ENCODE measurements around the gene TSHZ2.
"Not testable (repeated sequence)": the region's sequence is repeated elsewhere in the genome, so short reads cannot be mapped to it uniquely, and the experiment has no call there.

Gene TSHZ2

DNA sequence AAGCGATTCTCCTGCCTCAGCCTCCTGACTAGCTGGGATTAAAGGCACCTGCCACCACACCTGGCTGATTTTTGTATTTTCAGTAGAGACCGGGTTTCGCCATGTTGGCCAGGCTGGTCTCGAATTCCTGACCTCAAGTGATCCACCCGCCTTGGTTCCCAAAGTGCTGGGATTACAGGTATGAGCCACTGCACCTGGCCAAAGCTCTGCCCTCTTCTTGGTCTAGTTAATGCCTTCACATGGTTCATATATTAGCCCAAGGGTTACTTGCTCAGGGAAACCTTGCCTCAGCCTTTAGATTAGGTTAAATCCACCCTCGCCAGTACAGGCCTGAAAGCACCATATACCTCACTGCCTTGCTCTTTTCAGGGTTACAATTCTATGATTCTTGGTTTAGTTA, 26.1 kb downstream of the TSHZ2 start:
- DNase-seq = no peak

DNA sequence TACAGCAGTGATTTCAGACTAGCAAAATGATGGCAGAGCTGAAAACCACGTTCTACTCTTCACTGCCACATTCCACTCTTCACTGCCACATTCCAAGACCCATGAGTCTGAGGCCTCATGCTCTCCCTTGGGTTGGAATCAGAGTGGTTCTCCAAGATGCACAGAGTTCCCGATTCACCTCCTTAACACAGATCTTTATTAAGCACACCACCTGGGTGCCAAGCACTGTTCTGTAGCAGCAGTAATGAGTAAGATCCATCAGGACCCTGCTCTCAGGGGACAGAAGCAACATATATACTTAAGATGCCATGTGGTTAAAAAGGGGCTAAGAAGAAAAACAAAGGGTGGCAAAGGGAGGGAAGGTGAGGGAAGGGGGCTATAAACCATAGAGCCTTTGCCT, 26.9 kb downstream of the TSHZ2 start:
- DNase-seq = no peak

DNA sequence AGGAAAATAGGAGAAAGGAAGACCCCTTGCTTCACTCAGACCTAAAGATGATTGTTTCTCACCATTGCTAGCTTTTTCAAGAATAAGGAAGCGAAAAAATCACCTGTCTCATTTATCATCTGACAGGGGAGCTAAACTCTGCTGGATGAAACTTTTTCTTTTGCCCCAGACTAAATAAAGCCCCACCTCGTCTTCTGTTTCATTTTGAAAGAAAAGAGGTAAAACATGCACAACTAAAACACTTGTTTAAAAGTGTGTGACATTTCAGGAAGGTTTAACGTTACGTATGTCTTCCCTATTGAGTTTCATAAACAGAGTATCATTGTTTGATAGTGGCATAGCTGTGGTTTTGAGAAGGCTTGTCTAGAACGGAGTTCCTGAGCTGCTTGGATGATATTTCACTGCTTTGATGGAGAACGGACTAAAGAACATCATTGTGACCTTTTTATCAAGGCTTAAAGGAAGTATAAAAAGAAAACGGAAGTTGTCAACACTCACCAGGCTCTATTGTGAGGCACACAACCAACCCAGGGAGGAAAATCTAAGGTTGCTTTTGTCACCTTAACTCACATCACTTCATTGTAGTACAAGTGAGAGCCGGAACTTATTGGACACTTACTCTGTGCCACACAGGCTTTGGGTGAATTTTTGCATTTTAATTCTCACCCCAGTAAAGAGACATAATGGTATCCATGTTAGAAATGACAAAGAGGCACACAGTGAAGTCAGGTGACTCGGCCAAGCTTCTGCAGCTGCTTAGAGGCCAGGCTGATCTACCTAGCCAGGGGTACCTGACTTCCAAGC, 29.5 kb downstream of the TSHZ2 start:
- no peak for DNase-seq

DNA sequence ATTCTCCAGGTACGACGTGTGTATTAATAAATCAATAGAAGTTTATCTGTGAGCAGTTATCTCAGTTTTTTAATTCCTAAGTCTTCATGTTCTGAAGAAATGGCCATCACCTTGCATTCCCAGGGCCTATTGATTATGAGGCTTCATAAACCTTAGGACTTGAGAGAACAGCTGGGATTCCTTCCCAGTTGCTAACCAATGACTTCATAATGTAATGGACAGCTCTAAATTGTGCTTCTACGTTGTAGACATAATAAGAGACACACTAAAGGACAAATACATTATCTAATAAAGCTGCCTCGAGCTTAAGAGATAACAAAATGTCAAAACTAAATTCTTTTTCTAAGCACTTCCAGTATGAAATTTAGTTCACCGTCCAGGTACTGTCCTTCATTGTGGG, 30.6 kb downstream of the TSHZ2 start:
- no peak for DNase-seq

DNA sequence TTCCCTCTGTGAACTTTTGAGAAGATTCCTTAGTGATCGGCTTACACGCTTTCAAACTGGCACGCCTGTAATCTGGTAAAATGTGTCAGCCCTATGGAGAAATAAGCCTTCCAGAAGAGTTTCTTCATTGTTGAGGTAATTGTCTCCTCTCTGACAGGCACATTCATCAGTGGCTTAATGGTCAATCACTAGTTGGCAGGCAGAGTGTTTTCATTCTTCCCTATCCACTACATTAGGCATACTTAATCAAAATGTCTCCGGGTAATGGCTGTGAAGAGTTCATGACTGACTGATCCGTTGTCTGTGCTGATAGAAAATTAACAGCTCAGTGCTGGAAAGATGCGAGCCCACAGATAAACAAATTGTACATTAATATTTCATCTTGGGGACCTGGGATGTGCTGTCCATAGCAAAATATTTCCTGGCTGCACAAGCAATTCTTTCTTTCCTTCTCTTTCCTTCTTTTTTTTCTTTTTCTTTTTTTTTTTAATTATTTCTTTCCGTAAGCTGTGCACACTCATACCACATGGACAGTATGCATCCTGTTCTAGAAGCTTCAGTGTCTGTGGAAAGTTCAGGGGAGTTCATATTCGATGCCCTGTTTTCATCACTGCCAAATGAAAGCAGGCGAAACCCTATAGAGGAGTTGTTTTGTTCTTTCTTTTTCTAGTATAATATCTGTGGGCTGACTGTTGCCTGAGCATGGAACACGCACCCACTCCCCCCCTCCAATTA, 31.4 kb downstream of the TSHZ2 start:
- no peak for DNase-seq

DNA sequence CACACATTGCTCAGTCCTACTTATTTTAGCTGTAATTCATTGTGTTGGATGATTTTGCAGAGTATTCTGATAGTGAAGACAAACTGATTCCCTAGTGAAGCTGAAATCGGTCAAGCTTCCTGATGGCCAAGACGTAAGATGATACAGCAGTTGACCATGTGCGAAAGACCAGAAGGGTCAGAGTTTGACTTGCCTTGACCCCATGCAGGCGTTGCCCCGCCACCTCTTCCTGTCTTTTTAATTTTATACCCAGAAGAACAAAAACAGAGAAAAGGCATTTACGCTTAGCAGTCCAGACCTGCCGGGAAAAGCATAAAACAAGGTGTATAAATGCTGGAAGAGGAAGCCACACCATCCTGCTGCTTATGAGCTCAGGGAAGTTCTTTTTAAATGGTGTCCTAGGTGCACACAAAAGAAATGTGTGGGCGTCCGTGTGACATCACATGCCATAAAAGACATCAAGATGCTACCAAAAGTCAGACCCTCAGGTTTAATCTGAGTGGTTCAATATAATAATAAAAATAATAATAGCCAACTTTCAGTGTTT, 32.2 kb downstream of the TSHZ2 start:
- no peak for DNase-seq

DNA sequence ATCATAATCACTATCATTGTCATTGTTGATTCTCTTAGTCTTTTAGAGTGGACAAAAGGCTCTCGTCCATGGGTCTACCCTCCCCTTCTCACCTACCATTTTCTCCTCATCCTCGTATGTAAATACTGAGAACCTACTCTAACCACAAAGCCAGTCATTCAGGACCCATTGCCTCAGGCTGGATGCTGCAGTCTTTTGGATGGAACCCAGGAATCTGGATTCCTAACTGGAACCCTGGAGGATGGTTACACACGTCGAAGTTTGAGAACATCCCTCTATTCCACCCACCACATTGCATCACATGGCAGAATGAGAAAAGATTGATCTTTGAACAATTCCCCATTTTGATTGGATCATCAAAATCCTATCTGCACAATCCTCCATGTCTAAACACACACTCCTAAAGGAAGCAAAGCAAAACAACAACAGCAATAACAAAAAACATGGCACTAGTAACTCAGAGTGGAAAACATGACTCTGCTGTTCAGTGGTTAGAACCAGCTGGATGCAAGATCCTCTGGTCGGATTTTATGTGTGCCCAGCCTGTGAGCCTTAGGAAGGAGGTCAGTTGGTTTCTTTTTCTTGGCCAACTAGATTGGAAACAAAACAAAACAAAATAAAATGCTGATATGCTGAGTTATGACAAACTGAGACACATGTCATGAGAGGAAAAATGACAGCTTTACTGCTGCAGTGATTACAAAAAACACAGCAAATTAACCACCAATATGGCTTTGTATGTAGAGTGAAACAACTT, 38.0 kb downstream of the TSHZ2 start:
- DNase-seq = no peak

DNA sequence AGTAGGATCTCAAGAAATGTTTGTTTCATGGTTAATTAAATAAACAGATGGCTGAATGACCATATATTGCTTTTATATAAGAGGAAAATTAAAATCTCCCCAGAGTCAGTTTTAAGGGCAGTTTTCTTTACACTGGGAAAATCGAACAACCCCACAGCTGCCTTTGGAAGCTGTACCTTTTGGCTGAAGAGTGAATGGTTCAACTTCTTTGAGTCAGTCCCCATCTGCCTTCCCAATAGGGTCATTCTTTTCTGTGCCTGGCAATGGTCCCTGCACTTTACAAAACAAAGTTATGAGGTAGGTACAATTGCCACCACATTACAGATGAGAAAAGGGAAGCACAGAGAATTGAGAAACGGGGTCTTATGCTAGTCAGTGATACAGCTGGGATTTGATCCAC, 39.5 kb downstream of the TSHZ2 start:
- no peak for DNase-seq

DNA sequence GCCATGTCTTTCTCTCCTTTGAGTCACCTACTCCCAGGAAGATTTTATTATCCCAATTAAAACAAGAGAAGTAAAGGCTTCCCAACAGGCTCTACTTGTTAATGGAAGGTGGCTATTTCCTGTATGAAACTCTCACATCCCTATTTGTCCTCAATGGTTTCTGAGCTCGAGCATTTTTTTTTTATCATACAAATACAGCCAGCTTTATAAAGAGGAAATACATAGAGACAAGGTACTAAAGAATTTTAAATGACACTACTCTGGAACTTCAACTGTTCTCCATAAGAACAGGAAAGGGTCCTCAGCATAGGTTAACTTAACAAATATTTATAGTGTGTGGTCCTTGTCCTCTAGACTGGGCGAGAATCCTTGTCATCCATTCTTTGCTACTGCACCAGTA, 41.0 kb downstream of the TSHZ2 start:
- no peak for DNase-seq

DNA sequence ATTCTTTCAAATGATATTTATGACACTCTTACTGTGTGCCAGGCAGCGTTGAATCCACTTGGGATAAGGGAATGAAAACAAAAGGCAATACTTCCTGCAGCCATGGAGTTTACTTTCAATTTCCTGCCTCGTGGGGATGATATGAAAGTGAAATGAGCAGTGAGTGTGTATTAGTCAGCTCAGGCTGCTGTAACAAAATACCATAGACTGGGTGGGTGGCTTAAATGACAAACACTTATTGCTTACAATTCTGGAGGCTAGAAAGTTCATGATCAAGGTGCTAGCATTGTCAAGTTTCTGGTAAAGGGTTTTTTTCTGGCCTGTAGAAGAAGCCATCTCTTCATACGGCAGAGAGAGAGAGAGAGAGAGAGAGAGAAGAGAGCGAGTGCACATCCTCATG, 41.7 kb downstream of the TSHZ2 start:
- no peak for DNase-seq

DNA sequence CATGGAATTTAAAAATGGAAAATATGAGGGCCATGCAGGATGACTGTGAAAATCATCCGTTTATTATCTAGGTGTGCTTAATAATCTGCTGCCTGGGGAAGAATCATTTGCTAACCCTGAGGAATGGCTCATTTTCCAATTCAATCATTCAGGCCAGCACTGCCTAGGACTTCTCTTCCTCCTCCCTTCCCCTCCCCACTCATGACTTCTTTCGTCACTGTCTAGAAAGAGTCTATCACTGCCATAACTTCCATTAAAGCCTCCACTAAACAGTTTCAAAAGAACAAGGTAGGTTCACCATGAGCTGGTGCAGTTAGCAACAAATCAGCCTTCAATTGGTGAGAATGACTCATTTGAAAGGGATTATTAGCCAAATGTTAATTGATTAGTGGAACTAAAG, 43.9 kb downstream of the TSHZ2 start:
- no peak for DNase-seq

DNA sequence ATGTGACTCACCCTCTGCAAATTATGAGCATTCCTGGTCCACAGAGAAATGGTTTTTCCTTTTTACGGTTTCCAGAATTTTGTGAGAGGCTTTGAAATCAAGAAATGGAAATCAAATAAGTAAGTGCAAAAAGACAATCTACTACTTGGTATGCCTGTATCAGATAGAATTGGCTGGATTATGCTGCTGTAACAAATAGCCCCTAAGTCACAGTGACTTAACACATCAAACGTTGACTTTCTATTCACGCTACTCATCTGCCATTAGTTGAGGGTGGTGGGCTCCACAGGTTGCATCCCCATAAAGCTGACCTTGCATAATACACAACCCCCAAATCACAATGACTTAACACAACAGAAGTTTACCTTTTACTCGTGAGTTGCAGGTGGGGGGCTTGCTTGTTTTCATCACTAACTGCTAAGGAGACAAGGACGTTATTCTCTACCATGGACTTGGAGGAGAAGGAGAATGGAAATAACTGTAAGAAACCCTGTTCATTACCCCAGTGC, 44.4 kb downstream of the TSHZ2 start:
- DNase-seq = no peak

DNA sequence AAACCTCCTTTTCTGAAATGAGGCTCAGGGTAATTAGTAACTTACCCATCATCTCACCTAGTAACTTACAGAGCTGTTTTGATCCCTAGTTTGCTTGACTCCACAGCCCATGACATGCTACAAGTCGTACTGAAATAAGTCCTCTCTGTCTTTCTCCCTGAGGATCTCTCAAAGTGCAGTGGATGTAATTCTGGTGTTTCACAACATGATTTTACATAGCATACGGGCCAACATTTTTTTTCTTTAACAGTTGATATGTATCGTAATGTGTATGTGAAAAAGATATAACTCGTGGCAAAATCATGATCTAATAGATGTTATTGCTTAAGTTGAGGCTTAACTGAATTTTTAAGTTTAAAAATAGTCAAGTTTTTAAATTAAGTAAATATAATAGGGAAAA, 45.0 kb downstream of the TSHZ2 start:
- DNase-seq = no peak

DNA sequence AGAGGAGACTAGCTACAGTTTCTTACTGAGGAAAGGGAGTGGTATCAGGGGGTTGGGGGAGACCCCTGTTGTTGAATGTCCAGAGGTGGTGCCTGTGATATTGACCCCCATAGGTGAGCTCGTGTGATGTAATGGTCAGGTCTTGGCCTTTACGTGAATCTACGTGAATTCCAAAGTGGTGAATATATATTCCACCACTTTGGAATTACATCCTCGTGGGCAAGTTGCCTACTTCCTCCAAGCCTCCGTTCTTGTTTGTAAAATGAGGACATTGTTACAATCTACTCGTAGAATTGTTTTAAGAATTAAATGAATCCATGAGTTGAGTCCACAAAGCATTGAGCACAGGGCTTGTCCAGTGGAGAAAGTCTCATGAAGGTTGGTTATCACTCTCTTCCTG, 47.3 kb downstream of the TSHZ2 start:
- no peak for DNase-seq

DNA sequence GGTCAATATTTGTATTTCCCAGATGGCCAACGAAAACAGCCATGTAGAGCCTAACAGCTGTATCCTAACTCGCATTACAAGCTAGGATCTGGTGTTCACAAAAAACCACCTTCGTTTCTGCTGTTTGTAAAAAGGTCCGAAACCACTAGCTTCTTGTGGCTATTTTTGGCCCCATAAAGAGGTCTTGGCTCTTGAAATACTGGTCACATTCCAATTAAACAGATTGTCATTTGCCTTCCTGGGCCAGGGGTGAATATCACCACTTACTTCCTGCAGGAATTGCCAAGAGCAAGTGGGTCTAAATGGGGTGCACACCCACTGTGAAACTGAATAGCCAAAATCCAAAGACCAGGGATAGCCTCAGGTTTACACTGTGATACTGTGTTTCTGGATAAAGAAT, 48.2 kb downstream of the TSHZ2 start:
- DNase-seq = no peak

DNA sequence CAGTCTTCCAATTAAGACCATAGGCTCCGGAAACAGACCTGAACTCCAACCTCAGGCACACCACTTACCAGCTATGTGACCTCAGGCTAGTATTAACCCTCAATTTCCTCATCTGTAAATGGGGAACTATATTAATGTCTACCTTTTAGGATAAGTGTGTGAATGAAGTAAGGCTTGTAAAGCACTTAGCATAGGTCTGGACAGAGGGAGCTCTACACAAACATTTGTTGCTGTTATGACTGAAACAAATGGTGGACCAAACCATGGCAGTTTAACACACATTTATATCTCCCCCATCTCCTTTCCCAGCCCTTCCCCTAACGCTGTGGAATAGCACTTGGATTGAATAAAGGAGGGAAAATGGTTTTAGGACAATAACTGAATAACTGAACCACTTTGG, 48.7 kb downstream of the TSHZ2 start:
- no peak for DNase-seq

DNA sequence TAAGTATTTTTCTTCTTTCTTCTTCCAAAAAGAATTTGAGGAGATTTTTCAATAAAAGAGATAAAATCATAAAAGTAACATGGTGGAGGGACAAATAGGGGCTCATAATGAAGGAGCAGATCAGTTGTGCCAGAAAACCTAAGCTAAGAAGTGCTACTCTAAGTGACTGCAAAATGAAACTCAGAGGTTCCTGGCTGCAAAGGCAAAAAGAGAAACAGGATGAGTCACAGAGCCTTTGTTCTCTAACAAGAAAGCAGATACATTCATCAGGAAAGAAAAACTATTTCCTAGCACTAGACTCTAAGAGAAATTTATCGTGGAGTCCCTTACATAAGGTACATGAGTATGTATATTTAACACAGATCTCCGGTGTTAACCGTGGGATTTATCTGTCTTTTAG, 49.8 kb downstream of the TSHZ2 start:
- no peak for DNase-seq

DNA sequence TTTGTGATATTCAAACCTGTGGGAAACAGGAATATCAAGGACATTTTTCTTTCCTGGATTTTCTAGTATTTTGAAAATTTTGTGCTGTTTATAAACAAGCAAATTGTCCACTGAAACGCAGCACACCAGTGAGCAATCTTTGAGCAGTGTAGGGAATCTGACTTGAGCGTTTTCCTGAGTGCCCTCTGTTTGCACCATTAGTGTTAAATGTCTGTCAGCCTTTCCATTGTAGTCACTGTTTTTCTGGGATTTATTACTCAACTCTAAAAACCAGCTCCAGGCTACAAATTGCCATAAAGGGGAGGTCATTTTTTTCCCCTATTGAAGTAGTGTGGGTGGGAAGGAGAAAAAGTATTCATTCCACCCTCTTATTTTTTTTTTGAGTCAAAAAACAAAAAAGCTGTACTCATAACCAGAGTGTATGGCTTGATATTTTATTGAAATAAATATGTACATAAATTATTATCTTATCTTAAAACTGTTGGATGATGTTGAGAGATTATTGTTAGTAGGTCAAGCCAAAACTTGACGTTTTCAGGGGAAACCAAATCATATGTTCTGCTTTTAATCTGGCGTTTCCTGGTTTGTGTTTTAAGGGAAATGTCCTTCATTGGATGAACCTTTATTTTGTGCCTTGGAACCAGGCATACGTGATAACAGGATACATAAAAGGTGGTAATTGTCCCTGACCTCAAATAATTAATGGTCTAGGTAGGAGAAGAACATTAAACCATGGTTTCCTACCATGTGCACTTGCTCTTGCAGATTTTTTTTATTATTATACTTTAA, 51.8 kb downstream of the TSHZ2 start:
- DNase-seq = no peak

DNA sequence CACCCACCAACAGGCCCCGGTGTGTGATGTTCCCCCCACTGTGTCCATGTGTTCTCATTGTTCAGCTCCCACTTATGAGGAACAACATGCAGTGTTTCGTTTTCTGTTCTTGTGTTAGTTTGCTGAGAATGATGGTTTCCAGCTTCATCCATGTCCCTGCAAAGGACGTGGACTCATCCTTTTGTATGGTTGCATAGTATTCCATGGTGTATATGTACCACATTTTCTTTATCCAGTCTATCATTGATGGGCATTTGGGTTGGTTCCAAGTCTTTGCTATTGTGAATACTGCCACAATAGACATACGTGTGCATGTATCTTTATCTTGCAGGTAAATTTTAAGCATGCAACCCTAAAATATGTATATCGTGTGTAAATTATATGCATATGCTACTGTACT, 52.5 kb downstream of the TSHZ2 start:
- not testable (repeated sequence) for DNase-seq

DNA sequence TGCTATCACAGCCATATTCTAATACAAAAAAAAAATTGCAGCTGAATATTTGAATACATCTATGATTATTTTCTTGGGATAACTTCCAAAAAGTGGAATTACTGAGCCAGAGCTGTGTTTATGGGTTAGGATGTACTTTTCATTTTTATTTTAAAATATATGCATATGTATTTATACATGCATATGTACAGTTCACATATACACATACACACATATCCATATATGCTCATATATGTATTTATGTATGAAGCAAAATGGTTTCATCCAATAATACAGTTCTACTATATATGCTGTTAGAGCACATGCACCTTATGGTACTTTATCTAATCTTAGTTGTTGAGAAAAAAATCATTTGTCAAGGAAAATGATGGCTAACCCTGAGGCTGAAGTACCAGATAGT, 54.9 kb downstream of the TSHZ2 start:
- no peak for DNase-seq

DNA sequence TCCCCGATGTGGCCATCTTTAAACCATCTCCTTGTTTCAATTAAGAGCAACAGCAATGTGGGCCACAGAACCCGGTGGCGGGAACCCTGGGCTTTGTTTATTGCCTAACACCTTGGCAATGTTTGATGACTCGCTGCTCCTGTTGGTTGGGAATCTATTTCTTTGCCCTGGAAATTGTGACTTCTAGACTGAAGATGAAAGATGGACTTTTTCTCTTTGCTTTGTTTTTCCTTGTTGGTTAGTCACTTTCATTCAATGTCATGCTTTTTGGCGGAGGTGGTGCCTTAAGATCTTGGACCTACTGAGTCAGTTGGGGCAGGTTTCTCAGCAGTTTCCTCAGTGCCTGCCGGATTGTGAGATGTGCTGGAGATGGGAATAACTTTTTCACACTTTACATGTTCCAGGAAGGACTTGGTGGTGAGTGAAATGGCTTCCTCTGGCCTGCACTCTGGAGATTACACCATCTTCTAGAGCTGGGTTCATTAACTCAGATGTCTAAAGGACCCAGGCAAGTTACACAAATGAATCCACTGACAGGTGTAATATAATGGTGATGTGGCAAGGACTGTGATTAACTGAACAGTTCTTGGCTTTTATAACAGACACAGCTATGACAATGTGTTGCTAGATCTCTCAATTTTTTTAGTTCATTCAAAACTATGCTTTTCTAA, 56.3 kb downstream of the TSHZ2 start:
- DNase-seq = no peak

DNA sequence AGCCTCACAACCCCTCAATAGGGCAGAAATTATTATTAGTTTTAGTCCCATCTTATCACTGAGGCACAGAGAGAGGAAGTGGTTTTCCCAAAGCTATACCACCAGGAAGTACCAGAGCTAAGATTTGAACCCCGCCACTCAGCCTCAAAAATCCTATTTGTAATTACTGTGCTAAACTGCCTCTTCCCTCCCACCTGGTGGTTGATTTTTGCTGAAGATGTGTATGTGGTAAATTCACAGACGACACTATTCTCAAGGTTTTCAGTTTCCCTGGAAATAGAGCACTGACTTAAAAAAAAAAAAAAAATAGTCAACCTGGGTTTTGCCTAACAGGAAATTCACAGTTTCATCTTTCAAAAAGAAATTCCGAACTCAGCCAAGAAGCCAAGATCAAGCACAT, 57.9 kb downstream of the TSHZ2 start:
- DNase-seq = no peak

All from NCI-H2107 (cell line).